Inferior parietal cortex (tissue), 1 donor: Measurements from ENCODE around the gene ZBTB1.

ENCODE experiments used
- DNase-seq: peaks from one replicate; pipeline ENCODE4 v3.0.0-alpha.2; 2016; ENCODE audit errors: extremely low spot score

The ZBTB1 gene

GRCh38 chr14:64504310-64504896, at the start of gene ZBTB1:
Gene ZBTB1, plus strand, starts transcription at chr14:64504770. Its CDS starts 16,735 bp downstream, at chr14:64521505.
- peak; percentile 62 for DNase-seq

- DNase-seq, result no peak
These were observed 45.0 kb upstream of the ZBTB1 start for GRCh38 chr14:64459405-64460136.

GRCh38 chr14:64461221-64461620, 43.3 kb upstream of the ZBTB1 start:
- DNase-seq, result no peak

- no peak for DNase-seq
These were observed 41.4 kb upstream of the ZBTB1 start for GRCh38 chr14:64463195-64463594.

GRCh38 chr14:64463873-64464272, 40.7 kb upstream of the ZBTB1 start:
- no peak for DNase-seq

GRCh38 chr14:64464651-64465050, 39.9 kb upstream of the ZBTB1 start:
- DNase-seq, result no peak

- no peak for DNase-seq
These were observed 39.3 kb upstream of the ZBTB1 start, which contains the start of gene AKAP5 for GRCh38 chr14:64465191-64465822. Gene AKAP5, plus strand, starts transcription at chr14:64465499. Its CDS starts 2,896 bp downstream, at chr14:64468395.

GRCh38 chr14:64465831-64466554, 38.6 kb upstream of the ZBTB1 start:
- DNase-seq, result peak; percentile 66

GRCh38 chr14:64467101-64467500, 37.5 kb upstream of the ZBTB1 start:
- DNase-seq, result no peak

GRCh38 chr14:64467566-64467965, 37.0 kb upstream of the ZBTB1 start:
- no peak for DNase-seq

- no peak for DNase-seq
These were observed 36.1 kb upstream of the ZBTB1 start for GRCh38 chr14:64468451-64468850.

GRCh38 chr14:64474041-64474440, 30.5 kb upstream of the ZBTB1 start:
- no peak for DNase-seq

- DNase-seq, result no peak
These were observed 29.9 kb upstream of the ZBTB1 start for GRCh38 chr14:64474698-64475097.

GRCh38 chr14:64475585-64476273, 28.8 kb upstream of the ZBTB1 start:
- DNase-seq, result no peak

GRCh38 chr14:64476438-64476837, 28.1 kb upstream of the ZBTB1 start:
- DNase-seq, result no peak

- DNase-seq, result no peak
These were observed 25.8 kb upstream of the ZBTB1 start for GRCh38 chr14:64478634-64479250.

- no peak for DNase-seq
These were observed 15.9 kb upstream of the ZBTB1 start for GRCh38 chr14:64488590-64489099.

- DNase-seq, result no peak
These were observed 12.9 kb upstream of the ZBTB1 start for GRCh38 chr14:64491637-64492036.

- no peak for DNase-seq
These were observed 11.1 kb upstream of the ZBTB1 start for GRCh38 chr14:64493455-64493854.

- DNase-seq, result no peak
These were observed 9.3 kb upstream of the ZBTB1 start for GRCh38 chr14:64495252-64495651.

- DNase-seq, result no peak
These were observed 7.8 kb upstream of the ZBTB1 start for GRCh38 chr14:64496764-64497163.
